ENCODE results near the gene FHIP1A. TPM values are rescaled to one million over a fixed set of nuclear protein-coding genes. Genes with fewer than 3 reads are reported as not detected.

Gene FHIP1A
- total RNA-seq, 1 donor from 2014 or later = 13.9 TPM

- no peak for TF ChIP-seq CTCF (IDR thresholded peaks at IDR 0.05; ENCODE audit: unreplicated experiment)
- no peaks in the 10 kb centered on the region for H3K36me3 Mint-ChIP-seq
- no peak overlapping the region for H3K27ac Mint-ChIP-seq
- H3K9me3 Mint-ChIP-seq = peaks cover 5% of the 10 kb centered on the region
- H3K27me3 Mint-ChIP-seq (ENCODE audit: low read depth) = no peaks in the 10 kb centered on the region
- H3K4me1 Mint-ChIP-seq = peaks cover 26% of the 10 kb centered on the region
- H3K4me3 Mint-ChIP-seq = no peak overlapping the region
- no peak for DNase-seq (ENCODE audit: low spot score in 2 of 2, unreplicated experiment in 2 of 2)
Observed at GRCh38 chr4:151429957-151430570, 21.1 kb downstream of the FHIP1A start.

GRCh38 chr4:151430740-151431457 lies 21.9 kb downstream of the FHIP1A start:
- H3K27me3 Mint-ChIP-seq (ENCODE audit: low read depth) = no peaks in the 10 kb centered on the region
- TF ChIP-seq CTCF (IDR thresholded peaks at IDR 0.05; ENCODE audit: unreplicated experiment) = no peak
- H3K27ac Mint-ChIP-seq = no peak overlapping the region
- H3K4me3 Mint-ChIP-seq = no peak overlapping the region
- DNase-seq (ENCODE audit: low spot score in 2 of 2, unreplicated experiment in 2 of 2) = no peak
- no peaks in the 10 kb centered on the region for H3K36me3 Mint-ChIP-seq
- H3K9me3 Mint-ChIP-seq = peaks cover under 1% of the 10 kb centered on the region
- peaks cover 26% of the 10 kb centered on the region for H3K4me1 Mint-ChIP-seq

GRCh38 chr4:151431728-151432127 lies 22.8 kb downstream of the FHIP1A start:
- Mint-ChIP-seq H3K4me3 (no peak overlapping the region), H3K27me3 (ENCODE audit: low read depth) (no peaks in the 10 kb centered on the region), H3K36me3 (no peaks in the 10 kb centered on the region), H3K9me3 (no peaks in the 10 kb centered on the region), H3K27ac (no peak overlapping the region), H3K4me1 (peaks cover 26% of the 10 kb centered on the region)
- TF ChIP-seq CTCF (IDR thresholded peaks at IDR 0.05; ENCODE audit: unreplicated experiment) = no peak
- DNase-seq (ENCODE audit: low spot score in 2 of 2, unreplicated experiment in 2 of 2) = no peak

- no peaks in the 10 kb centered on the region for H3K36me3 Mint-ChIP-seq
Observed at GRCh38 chr4:151432654-151433053, 23.7 kb downstream of the FHIP1A start.

GRCh38 chr4:151434183-151434860 lies 25.3 kb downstream of the FHIP1A start:
- Mint-ChIP-seq H3K36me3 (no peaks in the 10 kb centered on the region), H3K27ac (no peak overlapping the region), H3K4me3 (no peak overlapping the region), H3K4me1 (peaks cover 26% of the 10 kb centered on the region), H3K27me3 (ENCODE audit: low read depth) (no peaks in the 10 kb centered on the region), H3K9me3 (no peaks in the 10 kb centered on the region)
- TF ChIP-seq CTCF (IDR thresholded peaks at IDR 0.05; ENCODE audit: unreplicated experiment) = no peak
- no peak for DNase-seq (ENCODE audit: low spot score in 2 of 2, unreplicated experiment in 2 of 2)

More at GRCh38 chr4:151432654-151433053, 23.7 kb downstream of the FHIP1A start:
- DNase-seq (ENCODE audit: low spot score in 2 of 2, unreplicated experiment in 2 of 2) = no peak
- H3K27ac Mint-ChIP-seq = no peak overlapping the region
- H3K9me3 Mint-ChIP-seq = no peaks in the 10 kb centered on the region
- H3K4me1 Mint-ChIP-seq = peaks cover 26% of the 10 kb centered on the region
- TF ChIP-seq CTCF (IDR thresholded peaks at IDR 0.05; ENCODE audit: unreplicated experiment) = no peak
- H3K27me3 Mint-ChIP-seq (ENCODE audit: low read depth) = no peaks in the 10 kb centered on the region
- H3K4me3 Mint-ChIP-seq = no peak overlapping the region

All from mesothelial cell of epicardium (in vitro differentiated cells).